RCC 7860 (cell line): ENCODE results near the gene CACYBP.
"Not testable (repeated sequence)": the region's sequence is repeated elsewhere in the genome, so short reads cannot be mapped to it uniquely, and the experiment has no call there.

Experiments used
- DNase-seq: peaks from one replicate; pipeline ENCODE4 v3.0.0-alpha.2; 2015; ENCODE audit warnings: low spot score
- FAIRE-seq: peaks from 2 replicates; lab custom pipeline; 2012; peaks lifted over from hg19 to GRCh38; lab: Jason Lieb, UNC

Gene CACYBP

DNA sequence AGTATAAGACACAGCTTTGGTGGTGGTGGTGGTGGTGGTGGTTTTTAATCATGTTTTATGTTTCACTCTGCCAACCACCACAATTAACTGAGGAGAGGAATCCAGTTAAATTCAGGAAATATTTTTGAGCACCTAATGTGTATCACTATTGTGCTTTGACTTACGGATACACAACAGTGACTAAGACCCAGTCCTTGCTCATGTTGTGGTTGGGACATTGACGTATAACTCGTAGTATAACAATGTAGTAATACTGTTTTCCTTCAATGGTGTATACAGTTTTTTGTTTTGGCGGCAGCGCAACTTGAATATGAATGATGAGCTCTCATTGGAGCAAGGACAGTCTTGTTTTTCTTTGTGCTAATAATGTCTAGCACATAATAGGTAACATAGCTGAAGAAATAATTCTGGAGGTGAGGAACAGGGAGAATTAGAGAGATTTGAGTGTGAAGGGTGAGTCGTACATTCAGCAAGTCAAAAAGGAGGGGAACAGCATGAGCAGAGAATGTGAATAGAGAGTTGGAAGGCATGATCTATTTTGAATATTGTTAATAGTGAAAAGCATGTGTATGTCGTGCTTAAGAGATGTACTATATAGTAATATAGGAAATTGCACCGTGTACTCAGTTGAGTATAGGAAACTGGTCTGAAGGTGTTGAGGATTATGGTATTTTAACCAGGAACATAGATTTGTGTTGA lies 5.5 kb downstream of the CACYBP start:
- FAIRE-seq (no peak), DNase-seq (no peak)

DNA sequence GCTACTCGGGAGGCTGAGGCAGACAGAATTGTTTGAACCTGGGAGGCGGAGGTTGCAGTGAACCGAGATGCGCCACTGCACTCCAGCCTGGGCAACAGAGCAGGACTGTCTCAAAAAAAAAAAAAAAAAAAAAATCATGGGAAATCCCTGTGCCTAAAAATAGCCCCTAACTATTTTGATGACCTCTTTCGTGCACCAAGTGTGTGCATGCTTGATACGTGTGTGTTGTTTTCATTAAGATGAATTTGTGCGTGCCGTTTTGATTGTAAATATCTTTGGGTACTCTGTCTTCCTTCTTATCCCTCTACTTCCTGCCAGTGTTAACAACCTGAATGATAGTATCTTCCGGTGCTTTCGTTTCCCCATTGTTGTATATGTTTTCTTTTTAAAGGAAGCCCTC lies 9.8 kb downstream of the CACYBP start:
- DNase-seq = no peak
- no peak for FAIRE-seq

DNA sequence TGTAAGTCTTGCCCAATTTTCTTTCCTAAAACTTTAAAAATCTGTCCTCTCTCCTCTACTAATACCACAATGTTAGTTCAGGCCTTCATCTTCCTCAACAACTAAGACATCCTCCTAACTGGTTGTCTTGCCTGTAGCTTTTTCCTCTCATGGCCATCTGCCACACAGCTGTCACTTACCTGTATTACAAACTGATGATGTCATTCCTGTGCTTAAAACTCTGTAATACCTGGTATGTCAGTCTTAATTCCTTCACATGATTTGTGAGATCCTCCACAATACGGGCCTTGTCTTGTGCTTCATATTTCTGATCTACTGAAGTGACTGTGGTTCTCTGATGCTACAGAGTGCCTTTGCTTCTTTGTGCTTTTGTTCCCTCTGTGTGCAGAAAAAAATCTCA lies 13.7 kb downstream of the CACYBP start:
- DNase-seq (no peak), FAIRE-seq (no peak)

DNA sequence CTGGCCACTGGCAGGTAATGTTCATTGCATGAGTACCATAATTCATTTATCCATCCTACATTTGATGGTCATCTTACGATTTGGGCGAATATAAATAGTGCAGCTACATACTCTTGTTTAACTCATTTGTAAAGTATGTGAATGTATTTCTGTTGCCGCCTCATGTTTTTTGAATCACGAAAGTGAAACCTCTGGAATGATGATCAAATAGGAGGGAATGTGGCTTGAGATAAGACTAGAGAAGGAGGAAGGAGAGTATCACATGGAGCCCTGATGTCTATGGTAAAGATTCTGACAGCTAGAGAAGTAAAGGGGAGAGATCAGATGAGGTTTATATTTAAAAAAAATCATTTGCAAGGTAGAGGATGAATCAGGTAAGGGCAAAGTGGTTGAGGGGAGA lies 15.5 kb downstream of the CACYBP start:
- DNase-seq (no peak), FAIRE-seq (no peak)

DNA sequence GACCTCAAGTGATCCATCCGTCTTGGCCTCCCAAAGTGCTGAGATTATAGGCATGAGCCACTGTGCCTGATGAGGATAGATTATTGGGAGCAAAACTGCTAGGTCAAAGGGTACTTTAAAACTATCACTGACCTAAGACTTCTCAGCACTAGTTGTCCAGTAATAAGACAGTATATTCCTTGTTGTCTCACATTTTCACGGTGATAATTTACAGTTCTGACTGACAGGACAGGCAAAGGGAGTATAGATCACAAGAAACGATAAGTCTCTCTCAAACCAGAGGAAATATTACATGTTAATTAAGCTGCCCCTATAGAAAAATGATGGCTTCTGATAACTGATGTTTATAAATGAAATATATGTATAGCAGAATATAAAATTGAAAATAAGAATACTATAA lies 19.8 kb downstream of the CACYBP start:
- no peak for FAIRE-seq
- no peak for DNase-seq

DNA sequence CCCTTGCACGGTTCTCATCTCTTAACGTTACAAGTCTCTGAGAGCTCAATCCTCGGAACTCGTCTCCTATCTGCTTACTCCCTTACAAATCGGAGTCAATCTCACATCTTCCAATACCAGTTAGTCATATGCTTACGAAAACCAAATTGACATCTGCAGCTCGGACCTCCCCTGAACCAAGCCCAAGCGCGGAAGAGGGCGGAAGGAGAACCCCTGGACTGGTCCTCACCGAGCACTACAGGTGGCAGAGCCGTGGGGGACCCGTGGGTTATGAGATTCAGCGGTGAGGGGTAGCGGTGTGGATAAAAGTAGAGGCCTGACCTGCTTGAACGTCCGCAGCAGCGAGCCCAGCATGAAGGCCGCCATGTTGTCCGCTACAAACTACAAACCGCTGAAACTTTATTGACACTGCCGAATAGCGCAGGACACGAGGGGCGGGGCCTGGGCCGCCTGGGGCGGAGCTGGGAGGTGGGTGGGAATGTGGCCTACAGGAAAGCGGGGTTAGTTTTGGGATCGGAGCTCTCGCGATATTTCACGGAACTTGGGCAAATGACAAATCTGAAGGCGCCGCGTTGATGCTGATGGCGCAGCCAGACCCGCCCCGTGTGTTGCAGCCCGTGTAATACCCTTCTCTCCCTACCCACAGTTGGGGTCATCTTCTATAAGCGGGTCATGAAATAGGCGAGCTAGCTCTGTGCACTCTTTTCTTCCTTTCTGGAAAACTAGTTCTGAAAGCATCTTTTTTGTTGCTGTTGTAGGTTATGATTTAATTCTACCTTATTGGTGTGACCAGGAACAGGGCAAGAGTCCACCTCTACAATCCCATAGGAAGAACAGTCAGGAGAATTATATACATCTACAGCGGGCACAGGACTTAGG lies 23.5 kb downstream of the CACYBP start, which contains the start of gene MRPS14:
MRPS14 (minus strand) TSS at position 383 of the 879 bp plus-strand sequence; CDS start at position 366, 17 bp downstream.
- FAIRE-seq (peak; percentile 92), DNase-seq (peak; percentile 93)

DNA sequence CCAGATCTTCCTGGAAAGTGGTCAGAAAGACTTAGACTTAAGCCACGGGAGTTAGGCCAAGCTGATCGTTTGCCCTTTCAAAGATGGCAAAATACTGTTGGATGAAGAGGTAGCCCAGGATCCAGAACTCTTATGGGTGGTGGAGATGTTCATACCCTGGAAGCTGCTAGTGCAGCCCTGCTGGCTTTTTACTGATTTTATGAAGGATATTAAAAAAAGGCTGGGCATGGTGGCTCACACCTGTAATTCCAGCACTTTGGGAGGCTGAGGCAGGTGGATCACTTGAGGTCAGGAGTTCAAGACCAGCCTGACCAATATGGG lies 24.1 kb downstream of the CACYBP start:
- FAIRE-seq, DNase-seq: not testable (repeated sequence)

DNA sequence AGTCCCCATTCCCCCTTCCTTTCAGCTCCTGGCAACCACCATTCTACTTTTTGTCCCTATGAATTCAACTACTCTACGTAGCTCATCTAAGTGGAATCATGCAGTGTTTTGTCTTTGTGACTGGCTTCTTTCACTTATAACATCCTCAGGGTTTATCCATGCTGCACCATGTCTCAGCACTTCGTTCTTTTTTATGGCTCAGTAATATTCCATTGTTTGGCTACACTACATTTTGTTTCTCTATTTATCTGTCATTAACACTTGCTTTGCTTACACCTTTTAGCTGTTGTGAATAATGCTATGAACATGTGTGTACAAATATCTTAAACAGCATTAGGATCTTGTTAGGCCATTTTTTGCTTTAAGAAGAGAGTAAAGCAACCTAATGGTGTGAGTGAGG lies 25.0 kb downstream of the CACYBP start:
- no peak for FAIRE-seq
- DNase-seq = no peak

DNA sequence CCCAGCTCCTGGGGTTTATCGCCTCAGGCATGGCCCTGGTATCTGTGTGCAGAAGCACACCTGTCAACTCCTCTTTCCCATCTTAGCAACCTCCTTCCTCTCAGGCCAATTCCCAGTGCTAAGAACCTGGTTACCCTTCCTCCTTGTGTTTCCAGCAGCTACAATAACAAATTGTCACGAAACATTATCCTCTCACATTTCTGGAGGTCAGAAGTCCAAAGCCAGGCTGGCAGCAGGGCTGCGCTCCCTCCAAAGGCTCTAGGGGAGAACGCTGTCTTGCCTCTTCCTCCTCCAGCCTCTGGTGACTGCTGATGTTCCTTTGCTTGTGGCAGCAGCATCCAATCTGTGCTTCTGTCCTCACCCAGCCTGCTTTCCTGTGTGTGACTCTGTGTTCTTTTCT lies 34.2 kb downstream of the CACYBP start:
- DNase-seq = no peak
- FAIRE-seq = no peak

DNA sequence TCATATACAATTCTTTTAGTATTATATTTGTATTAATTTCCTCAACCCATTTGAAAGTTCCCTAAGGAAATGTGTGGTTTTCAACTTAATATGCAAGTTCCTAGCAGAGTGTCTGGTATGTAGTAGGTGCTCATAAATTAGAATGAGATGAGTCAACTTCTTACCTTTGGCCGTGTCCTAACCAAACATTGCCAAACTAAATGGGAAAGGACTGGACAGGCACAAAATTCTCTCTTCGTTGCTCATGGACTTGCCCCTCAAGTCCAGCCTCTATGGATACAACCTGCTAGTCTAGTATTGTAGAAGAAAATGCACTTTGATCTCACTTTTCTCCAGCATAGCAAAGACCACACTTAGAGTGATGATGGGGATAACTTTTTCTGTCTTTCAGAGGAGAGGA lies 35.0 kb downstream of the CACYBP start:
- DNase-seq = no peak
- no peak for FAIRE-seq

DNA sequence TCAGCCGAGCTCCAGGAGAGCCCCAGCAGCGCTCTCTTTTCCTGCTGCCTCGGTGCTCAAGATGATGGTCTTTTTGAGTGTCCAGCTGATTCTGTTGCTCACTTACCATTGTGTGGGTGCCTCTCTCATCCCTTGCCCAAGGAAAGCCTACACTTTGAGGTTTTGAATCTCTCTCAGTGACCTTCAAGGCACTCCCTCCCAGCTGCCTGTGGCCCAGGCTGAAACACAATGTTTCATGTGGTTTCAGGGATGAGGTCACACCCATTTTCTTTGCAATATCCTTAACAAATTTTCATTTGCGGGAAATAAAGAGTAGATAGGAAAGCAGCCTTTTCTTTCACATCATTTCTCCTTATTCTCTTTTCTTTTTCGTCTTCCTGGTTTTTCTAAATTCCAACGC lies 36.1 kb downstream of the CACYBP start:
- DNase-seq (no peak), FAIRE-seq (no peak)

DNA sequence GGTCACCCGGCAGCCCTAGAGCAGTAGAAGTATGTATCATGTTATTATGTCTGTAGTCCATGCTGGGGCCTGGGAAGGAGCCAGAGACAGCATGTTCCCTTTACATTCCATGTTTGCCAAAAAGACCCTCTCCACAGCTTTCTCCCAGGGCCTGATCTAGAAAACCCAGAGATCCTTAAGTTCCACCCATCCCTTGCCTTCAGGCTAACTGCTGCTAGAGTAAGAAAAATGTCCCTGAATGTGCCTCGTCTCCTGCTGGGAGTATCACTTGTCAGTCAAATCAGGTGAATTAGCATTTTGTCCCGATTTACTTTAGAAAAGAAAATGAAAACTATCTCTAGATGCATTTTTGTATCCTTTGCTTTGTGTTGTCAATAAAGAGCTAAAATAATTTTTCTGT lies 36.7 kb downstream of the CACYBP start:
- FAIRE-seq (no peak), DNase-seq (no peak)

DNA sequence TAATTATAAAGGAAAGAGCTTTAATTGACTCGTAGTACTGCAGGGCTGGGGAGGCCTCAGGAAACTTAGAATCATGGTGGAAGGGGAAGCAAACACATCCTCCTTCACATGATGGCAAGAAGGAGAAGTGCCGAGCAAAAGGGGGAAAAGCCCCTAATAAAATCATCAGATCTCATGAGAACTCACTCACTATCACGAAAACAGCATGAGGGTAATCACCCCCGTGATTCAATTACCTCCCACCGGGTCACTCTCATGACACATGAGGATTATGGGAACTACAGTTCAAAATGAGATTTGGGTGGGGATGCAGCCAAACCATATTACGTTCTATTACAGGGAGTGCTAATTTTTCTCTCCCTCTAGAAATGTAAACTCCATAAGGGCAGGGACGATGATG lies 37.7 kb downstream of the CACYBP start:
- DNase-seq = no peak
- no peak for FAIRE-seq

DNA sequence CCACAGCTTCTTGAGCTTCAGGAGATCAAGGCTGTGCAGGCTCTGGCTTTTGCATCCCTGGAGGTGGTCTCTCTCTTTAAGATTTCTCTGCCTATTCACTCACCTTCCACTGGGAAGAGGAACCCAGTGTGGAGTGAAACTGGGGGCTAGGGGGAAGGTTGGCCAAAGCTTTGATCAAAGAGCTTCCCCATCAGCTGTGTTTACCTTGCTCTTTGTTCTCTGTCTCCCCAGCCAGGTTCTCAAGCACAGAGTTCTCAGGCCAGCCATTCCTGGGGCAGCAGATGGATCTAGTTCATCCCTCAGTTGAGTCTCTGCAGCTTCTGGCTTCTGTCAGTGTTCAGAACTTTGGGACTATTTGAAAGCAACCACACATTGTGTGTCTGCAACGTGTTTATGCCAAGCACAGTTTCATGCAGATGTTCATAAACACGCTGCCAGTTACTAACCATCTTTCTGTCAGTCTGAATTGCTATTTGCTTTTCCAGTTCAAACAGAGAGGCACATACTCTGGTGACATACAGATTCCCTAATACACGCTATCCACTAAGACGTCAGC lies 40.7 kb downstream of the CACYBP start:
- DNase-seq (no peak), FAIRE-seq (no peak)

DNA sequence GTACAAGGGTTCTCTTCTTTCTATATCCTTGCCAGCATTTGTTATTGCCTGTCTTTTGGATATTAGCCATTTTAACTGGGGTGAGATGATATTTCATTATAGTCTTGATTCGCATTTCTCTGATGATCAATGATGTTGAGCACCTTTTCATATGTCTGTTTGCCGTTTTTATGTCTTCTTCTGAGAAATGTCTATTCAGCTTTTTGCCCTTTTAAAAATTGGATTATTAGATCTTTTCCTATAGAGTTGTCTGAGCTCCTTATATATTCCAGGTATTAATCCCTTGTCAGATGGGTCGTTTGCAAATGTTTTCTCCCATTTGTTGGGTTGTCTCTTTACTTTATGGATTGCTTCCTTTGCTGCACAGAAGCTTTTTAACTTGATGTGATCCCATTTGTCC lies 42.9 kb downstream of the CACYBP start:
- DNase-seq (no peak), FAIRE-seq (no peak)

DNA sequence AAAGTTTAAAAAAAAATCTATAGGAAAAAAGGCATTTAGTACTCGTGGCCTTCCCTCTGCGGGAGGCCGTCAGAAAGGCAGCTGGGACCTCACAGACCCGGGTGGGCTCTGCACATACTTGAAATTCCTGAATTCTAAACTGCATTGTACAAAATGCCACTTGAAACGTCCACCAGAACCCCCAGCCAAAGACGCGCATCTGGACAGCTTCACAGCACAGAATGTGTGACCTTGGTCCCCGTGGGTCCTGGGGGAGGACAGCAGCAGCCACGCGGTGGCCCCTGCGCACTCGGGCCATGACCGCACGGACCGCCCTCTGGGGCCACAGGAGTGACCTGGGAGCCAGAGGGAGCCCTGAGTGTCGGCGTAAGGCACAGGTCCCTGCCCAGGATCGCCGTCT lies 44.1 kb downstream of the CACYBP start:
- no peak for DNase-seq
- FAIRE-seq = no peak

DNA sequence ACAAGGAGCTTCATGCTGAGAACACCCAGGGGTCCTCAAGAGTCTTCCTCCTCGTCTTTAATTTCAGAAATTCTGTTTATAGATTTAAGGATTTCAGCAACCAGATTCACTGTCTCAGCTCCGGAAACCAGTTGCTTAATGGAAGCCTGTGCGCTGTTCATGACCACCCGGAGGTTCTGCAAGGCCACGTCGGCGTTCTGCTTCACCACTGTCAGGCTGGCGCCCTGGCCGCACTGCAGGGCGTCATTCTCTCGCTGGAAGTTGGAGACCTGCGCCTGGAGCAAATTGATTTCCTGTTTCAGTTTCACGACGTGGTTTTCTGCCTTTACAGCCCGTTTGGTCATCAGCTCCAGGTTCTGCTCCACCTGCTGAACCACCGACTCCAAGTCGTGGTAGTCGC lies 44.8 kb downstream of the CACYBP start:
- DNase-seq, FAIRE-seq: not testable (repeated sequence)

DNA sequence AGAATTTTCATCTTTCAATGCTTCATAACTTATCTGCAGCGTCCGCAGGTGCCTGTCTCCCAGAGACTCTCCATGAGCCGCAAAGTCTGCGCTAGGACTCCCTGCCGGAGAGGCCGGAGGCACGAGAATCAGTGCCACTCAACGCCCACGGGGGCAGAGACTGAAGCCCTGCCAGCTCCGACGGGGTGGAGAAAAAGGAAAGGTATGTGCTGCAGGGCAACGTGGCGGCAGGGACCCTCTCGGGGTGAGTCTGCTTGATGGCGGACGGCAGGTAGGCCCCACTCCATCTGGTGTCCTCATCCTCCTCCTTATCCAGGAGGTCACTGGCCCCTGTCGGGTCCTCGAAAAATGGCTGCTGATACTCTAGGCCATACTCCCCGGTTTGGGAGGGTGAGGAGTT lies 45.4 kb downstream of the CACYBP start:
- DNase-seq (no peak), FAIRE-seq (no peak)

DNA sequence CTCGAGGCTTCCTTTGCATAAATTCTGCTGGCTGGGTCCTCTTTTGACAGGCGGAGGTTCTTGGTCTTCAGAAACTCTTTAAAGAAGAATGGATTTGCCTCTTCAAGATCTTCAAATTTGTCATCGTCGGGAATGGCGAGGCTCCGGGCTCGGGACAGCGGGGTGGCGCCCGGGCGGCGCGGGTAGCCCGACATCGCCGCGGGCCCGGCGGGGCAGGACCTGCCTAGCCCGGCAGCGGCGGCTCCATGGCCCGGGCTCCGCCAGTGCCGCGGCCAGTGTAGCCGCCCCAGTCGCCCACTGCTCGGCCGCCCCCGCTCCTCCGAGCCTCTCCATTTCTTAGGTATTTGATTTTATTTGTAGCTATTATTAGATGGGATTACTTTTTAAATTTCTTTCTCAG lies 45.8 kb downstream of the CACYBP start:
- no peak for DNase-seq
- FAIRE-seq = no peak

DNA sequence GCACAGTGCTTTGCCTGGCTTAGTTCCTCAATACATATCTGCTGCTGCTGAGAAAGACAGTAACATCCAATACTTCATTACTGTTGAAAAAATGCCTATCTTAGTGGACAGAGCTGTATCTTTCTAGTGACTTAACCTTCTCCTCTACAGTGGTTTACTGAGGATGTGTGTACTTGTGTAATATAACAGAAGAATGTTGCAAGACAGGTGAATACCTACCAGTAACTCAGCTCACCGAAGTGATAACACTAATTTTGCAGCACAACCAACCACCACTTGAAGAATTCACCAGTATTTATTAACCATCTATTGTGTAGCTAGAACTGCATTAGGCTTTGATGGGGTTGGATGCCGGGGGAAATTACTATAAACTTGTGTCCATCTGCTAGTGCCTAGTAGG lies 51.2 kb downstream of the CACYBP start:
- FAIRE-seq (no peak), DNase-seq (no peak)

DNA sequence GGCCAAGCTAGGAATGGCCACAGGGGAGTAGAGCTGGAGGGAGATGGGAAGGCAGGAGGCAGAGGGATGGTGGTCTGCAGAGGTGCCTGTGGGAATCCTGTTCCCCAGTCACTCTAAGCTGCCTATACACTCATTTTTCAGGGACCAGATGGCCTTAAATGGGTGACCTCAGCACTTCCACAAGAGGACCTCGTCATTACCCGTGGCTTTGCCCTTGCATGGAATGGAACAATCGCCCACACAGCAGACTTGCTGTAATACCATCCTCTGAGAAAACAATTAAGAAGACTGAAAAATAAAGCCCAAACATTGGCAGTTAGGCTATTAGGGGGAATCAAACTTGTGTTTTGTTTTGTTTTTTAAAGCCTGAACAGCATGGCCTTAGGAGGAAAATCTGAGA lies 55.0 kb downstream of the CACYBP start:
- DNase-seq (no peak), FAIRE-seq (no peak)
